ENCODE measurements around the gene SSX2IP.
A peak's percentile ranks its signal among the peaks of the same experiment; 100 is the strongest.
"Not testable (repeated sequence)": the region's sequence is repeated elsewhere in the genome, so short reads cannot be mapped to it uniquely, and the experiment has no call there.

SSX2IP gene, protein sequence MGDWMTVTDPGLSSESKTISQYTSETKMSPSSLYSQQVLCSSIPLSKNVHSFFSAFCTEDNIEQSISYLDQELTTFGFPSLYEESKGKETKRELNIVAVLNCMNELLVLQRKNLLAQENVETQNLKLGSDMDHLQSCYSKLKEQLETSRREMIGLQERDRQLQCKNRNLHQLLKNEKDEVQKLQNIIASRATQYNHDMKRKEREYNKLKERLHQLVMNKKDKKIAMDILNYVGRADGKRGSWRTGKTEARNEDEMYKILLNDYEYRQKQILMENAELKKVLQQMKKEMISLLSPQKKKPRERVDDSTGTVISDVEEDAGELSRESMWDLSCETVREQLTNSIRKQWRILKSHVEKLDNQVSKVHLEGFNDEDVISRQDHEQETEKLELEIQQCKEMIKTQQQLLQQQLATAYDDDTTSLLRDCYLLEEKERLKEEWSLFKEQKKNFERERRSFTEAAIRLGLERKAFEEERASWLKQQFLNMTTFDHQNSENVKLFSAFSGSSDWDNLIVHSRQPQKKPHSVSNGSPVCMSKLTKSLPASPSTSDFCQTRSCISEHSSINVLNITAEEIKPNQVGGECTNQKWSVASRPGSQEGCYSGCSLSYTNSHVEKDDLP

DNA sequence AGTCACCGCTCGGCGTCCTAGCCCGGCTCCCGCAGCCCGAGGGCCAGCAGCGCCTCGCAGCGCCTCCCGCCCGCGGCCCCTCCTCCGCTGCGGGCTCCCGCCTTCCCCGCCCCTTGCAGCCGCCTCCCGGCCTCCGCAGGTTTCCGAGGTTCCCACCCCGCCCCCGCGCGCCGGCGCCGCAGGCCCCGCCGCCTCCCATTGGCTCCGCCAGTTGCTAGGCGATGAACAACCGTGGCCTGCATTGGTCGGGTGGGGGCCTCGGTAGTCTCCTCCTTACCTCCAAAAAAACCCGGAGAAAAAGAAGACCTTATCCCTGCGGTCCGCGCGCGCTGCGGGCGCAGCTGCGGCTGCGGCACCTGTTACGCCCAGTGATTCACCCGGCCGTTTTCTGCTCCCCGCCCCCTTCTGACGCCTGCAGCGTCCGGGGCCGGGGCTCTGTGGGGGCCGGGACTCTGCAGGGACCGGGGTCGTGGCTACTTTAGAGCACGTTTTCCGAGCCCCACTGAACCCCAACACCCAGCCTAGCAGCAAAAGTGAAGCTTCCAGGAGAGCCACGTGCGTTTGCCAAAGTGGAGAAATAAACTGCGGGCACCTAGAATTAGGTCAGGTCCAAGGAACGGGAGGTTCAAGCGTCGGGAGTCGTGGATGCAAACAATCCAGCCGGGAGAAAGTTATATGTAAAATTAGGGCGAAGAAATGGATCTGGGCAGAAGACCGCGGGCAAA is at the start of gene SSX2IP:
Gene SSX2IP, minus strand, starts transcription at position 65 of the 725 bp plus-strand sequence. CDS start 19,242 bp downstream, outside the sequence.
- DNase-seq (ENCODE audit: low read depth), result peak; percentile 99

GRCh38 chr1:84738237-84738636 is 48.0 kb upstream of the SSX2IP start:
- no peak for DNase-seq (ENCODE audit: low read depth)

GRCh38 chr1:84737590-84737989 is 47.3 kb upstream of the SSX2IP start:
- DNase-seq (ENCODE audit: low read depth), result no peak

DNA sequence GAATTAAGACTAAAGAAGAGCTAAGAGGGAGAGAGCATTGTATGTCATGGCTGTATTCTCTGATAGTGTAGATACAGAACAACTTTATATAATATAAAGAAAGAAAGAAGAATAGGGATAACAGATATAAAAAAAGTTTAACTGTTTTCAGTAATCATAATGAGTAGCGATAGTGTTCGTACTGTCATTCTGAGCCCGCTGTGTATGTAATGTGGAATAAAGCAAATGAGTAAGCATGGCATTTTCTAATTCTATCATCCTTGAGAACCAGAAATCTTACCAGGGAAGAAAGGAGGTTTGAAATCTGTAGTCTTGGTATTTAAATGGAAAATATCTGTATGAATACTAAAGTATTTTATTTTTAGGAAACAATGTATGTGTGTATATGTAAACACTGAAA is 46.7 kb upstream of the SSX2IP start:
- no peak for DNase-seq (ENCODE audit: low read depth)

- no peak for DNase-seq (ENCODE audit: low read depth)
Observed at GRCh38 chr1:84736445-84736844, 46.2 kb upstream of the SSX2IP start.

DNA sequence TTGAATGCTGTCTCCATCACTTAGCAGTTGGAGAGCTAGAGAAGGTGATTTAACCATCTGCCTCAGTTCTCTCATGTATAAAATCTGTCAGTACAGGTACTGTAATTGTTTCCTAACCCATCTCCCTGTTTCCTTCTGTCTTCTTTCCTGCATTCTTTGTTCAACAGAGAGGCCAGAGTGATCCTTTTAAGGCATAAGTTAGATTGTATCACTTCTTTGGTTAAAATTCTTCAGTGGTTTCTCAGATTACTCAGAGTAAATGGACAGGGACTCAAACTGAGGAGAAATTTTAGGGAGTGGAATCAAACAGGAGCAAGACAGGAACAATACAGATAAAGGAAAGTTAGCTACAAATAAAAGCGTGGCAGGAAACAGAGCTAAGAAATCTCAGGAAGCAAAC is 45.2 kb upstream of the SSX2IP start:
- no peak for DNase-seq (ENCODE audit: low read depth)

DNA sequence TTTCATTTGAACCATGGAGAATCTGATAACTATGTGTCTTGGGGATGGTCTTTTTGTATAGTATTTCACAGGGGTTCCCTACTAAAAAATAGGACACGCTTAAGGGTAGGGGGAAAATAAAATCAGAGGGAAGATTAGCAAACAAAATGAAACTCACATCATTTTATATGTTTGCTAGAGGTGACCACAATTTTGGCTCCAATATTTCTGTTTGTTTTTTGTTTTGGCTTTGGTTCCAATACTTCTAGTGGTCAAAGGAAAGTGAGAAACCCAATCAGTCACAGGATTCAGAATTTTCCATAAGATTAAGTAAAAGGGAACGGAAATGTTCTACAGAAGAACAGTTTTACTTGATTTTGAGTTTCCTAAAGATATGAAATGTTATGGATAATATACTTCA is 42.3 kb upstream of the SSX2IP start:
- no peak for DNase-seq (ENCODE audit: low read depth)

DNA sequence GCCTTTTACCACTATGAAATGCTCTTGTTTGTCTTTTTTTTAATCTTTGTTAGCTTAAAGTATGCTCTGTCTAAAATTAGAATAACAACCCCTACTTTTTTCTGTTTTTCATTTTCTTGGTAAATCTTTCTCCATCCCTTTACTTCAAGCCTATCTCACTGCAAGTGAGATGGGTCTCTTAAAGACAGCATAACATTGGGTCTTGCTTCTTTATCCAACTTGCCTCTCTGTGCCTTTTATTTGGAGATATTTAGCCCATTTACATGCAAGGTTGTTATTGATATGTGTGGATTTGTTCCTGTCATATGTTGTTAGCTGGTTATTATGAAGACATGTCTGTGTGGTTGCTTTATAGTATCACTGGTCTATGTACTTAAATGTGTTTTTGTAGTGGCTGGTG is 41.3 kb upstream of the SSX2IP start:
- no peak for DNase-seq (ENCODE audit: low read depth)

DNA sequence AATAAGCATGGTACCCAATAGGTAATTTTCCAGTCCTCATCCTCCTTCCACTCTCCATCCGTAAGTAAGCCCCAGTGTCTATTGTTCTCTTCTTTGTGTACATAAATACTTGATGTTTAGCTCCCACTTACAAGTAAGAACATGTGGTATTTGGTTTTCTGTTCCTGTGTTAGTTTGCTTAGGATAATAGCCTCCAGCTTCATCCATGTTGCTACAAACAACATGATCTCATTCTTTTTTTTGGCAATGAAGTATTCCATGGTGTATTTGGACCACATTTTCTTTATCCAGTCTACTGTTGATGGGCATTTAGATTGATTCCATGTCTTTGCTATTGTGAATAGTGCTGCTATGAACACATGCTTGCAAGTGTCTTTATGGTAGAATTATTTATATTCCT is 37.5 kb upstream of the SSX2IP start:
- DNase-seq (ENCODE audit: low read depth), result not testable (repeated sequence)

DNA sequence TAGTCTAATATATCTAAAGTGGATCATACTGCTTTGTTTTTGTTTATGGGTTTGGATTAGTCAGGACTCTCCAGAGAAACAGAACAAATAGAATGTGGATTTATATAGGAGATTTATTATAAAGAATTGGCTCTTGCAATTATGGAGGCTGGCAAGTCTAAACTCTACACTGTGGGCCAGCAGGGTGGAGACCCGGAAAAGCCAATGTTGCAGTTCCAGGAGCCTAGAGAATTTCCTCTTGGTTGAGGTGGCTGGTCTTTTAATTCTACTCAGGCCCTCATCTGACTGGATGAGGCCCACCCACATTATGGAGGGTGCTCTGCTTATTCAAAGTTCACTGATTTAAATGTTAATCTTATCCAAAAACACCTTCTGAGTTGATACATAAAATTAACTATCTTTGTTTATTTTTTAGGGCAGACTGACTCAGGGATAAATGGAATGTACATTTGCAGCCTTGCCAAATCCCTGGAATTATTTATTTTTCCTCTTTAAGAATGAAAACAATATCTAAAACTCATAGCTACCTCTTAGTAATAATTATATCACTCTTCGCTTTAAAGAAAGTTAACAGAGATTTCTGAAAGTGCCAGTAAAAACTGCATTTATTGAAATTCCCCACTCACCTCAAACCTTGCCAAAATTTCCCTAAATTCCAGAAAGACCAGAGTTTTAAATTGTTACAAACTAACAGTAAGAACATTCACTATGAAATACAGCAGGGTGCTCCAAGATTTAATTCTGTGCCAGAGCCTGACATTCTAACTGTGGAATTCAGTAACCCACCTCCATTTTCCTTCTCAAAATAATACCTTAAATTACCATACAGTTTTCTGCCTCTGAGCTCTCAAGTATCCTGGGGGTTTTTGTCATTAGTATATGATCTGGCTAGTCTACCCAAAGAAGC is 36.6 kb upstream of the SSX2IP start:
- no peak for DNase-seq (ENCODE audit: low read depth)

DNA sequence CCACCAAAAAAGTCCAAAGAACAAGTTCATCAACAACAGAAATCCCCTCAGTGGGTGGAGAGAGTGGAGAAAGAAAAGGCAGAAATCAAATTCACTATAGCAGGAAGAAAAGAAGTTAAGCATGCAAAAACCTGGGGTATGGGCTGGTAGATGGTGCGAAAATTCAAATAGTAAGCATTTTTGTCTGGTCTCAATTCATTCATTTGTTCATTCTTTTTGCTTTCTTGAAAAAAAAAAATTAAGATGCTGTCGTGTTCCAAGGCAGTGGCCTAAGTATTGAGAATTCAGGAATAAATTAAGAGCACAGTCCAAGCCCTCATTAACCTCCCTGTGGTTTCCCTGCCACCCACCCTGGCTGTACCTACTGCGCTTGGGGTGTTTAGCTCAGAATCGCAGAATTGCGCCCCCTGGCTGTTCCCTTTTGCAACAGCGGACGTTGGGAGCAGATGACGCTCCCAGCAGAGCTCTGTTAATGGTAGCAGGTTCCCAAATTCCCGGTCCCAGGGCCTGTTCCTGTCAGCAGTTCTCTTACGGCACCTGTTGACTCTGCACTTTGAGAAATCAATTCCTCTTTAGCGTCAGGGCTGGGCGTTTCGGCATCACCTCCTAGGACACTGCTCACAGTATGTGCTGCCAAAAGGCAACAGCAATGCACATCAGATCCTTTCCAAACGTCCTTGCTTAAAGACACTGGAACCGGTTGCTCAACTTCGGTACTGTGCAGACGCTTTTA is 34.0 kb upstream of the SSX2IP start:
- no peak for DNase-seq (ENCODE audit: low read depth)

- no peak for DNase-seq (ENCODE audit: low read depth)
Observed at GRCh38 chr1:84722794-84723193, 32.5 kb upstream of the SSX2IP start.

DNA sequence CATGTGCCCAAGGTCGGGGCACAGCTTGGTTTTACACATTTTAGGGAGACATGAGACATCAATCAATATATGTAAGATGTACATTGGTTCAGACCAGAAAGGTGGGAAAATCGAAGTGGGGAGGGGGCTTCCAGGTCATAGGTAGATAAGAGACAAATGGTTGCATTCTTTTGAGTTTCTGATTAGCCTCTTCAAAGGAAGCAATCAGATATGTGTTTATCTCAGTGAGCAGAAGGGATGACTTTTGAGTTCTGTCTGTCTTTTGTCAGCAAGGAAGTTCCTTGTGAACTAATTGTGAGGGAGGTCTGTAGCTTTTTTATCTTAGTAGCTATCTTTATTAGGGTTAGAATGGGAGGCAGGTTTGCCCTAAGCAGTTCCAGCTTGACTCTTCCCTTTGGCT is 31.6 kb upstream of the SSX2IP start:
- DNase-seq (ENCODE audit: low read depth), result not testable (repeated sequence)

- no peak for DNase-seq (ENCODE audit: low read depth)
Observed at GRCh38 chr1:84721152-84721551, 30.9 kb upstream of the SSX2IP start.

GRCh38 chr1:84720221-84720780 is 30.0 kb upstream of the SSX2IP start:
- no peak for DNase-seq (ENCODE audit: low read depth)

DNA sequence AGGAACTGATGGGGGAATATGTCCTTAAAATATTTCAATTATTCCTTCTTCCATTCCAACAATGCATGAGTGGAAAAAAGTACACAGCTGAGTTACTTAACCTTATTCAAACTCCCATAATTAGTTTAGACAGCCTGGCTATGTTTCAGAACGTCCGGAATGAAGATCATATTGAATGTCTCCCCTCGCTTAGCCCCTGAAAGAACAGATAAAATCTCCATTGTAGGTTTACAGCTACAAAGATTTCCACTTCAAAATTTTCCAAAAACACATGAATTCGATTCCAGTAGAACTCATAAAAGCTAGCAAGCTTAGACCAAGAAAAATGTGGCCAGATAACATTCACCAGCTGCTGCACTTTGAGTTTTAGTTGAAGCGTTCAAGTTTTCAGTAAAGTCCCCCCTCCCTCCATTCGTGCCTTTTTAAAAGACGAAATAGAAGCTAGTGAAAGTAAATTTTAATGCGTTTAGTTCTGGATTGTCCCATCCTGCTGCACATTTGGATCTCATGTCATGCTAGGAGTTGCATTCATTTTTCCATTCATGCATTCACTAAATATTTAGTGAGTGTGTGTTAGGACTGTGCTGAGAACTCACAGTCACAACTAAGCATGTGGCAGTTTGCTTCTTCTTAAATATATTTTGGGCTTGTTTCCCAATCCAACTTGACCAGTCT is 29.4 kb upstream of the SSX2IP start:
- no peak for DNase-seq (ENCODE audit: low read depth)

GRCh38 chr1:84715342-84716019 is 25.2 kb upstream of the SSX2IP start:
- no peak for DNase-seq (ENCODE audit: low read depth)

- no peak for DNase-seq (ENCODE audit: low read depth)
Observed at GRCh38 chr1:84712276-84712874, 22.1 kb upstream of the SSX2IP start.

DNA sequence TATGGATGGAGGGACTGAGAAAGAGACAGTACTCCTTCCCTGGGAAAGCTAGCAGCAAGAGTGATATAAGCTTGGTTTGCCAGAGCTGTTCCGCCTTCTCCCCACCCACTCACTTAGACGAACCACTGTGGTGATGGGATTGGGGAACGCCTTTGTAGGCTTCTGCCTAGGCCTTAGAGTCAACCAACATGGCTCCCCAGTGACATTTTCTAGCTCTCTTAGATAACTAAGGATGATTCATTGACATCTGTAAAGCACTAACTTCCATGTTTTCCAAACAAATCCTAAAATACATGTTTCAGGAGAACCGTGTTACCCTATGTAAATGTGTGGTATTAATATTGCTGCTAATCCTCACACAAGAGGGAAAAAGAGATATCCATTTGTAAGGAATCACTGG is 21.6 kb upstream of the SSX2IP start:
- no peak for DNase-seq (ENCODE audit: low read depth)
